Measurements from ENCODE around the gene MAPKAPK3. TPM values are rescaled to one million over a fixed set of nuclear protein-coding genes. Genes with fewer than 3 reads are reported as not detected.

The MAPKAPK3 gene
- total and polyA plus RNA-seq, 10 donors: 18.0 to 55.0 (median 42.2) TPM

GRCh38 chr3:50615190-50615589 is 1.8 kb upstream of the MAPKAPK3 start:
- Histone ChIP-seq H3K27ac (no peak overlapping the region), H3K36me3 (no peaks in the 10 kb centered on the region), H3K27me3 (replicated peaks in 1 of 7) (no peaks in the 10 kb centered on the region), H3K4me1 (peaks cover 53 to 85% (median 76%) of the 10 kb centered on the region in 6 donors), H3K4me3 (no peak overlapping the region), H3K9me3 (no peaks in the 10 kb centered on the region)
- DNase-seq: no peak
- TF ChIP-seq POLR2AphosphoS5 (IDR thresholded peaks at IDR 0.05) (no peak), POLR2A (IDR thresholded peaks at IDR 0.05) (no peak), CTCF (IDR thresholded peaks at IDR 0.05 in 8 of 11, conservative IDR thresholded peaks at IDR 0.05 in 3 of 11) (no peak)
- intact Hi-C loops (cut with DNase I; ENCODE audit: low total_unique reads): loop anchor here (5.0 kb wide), 1 partner anchor 767 kb away; no protein-coding TSS in a partner anchor
- 70 to 80% (median 72%) methylated on average over 1 of the region's 1 CpG for WGBS, 5 donors

- DNase-seq: peak; percentile 94
- WGBS, 5 donors: 0 to 1% (median 1%) methylated on average over 24 of the region's 24 CpGs
- Histone ChIP-seq H3K4me1 (peaks cover 55 to 85% (median 76%) of the 10 kb centered on the region in 6 donors), H3K9me3 (no peaks in the 10 kb centered on the region), H3K27me3 (replicated peaks in 1 of 7) (no peaks in the 10 kb centered on the region), H3K36me3 (peaks cover 0 to 3% (median 0%) of the 10 kb centered on the region in 6 donors), H3K4me3 (peak overlapping the region; percentile 26 to 98 (median 86)), H3K27ac (peak overlapping the region; percentile 63 to 97 (median 92))
- peak; percentile 36 to 46 (median 41) for TF ChIP-seq POLR2AphosphoS5 (IDR thresholded peaks at IDR 0.05)
- no peak for TF ChIP-seq POLR2A (IDR thresholded peaks at IDR 0.05)
- TF ChIP-seq CTCF (IDR thresholded peaks at IDR 0.05 in 8 of 11, conservative IDR thresholded peaks at IDR 0.05 in 3 of 11): peak; percentile 95 to 98 (median 97)
- intact Hi-C loops (cut with DNase I; ENCODE audit: low total_unique reads): loop anchor here (5.0 kb wide), 1 partner anchor 766 kb away; no protein-coding TSS in a partner anchor
These were observed 765 bp upstream of the MAPKAPK3 start for GRCh38 chr3:50616003-50616769.

- WGBS, 5 donors: 0 to 1% (median 0%) methylated on average over 6 to 22 of the region's 22 CpGs
- intact Hi-C loops (cut with DNase I; ENCODE audit: low total_unique reads): loop anchor here (5.0 kb wide), 1 partner anchor 766 kb away; no protein-coding TSS in a partner anchor
- Histone ChIP-seq H3K4me1 (peaks cover 55 to 86% (median 77%) of the 10 kb centered on the region in 6 donors), H3K27ac (peak overlapping the region; percentile 76 to 97 (median 92)), H3K4me3 (peak overlapping the region; percentile 26 to 98 (median 86)), H3K27me3 (replicated peaks in 1 of 7) (no peaks in the 10 kb centered on the region), H3K36me3 (peaks cover 0 to 9% (median 0%) of the 10 kb centered on the region in 6 donors), H3K9me3 (no peaks in the 10 kb centered on the region)
- no peak for TF ChIP-seq POLR2A (IDR thresholded peaks at IDR 0.05)
- TF ChIP-seq POLR2AphosphoS5 (IDR thresholded peaks at IDR 0.05): peak in 2 of 3 donors; percentile 68 to 70
- peak; percentile 98 for DNase-seq
These were observed 218 bp upstream of the MAPKAPK3 start for GRCh38 chr3:50616770-50617095.

GRCh38 chr3:50617911-50618481 is 1.0 kb downstream of the MAPKAPK3 start:
- DNase-seq: no peak
- Histone ChIP-seq H3K27ac (peak overlapping the region; percentile 76 to 97 (median 92)), H3K27me3 (replicated peaks in 1 of 7) (no peaks in the 10 kb centered on the region), H3K36me3 (peaks cover 0 to 21% (median 0%) of the 10 kb centered on the region in 6 donors), H3K4me1 (peaks cover 51 to 88% (median 73%) of the 10 kb centered on the region in 6 donors), H3K9me3 (no peaks in the 10 kb centered on the region), H3K4me3 (peak overlapping the region; percentile 83 to 98 (median 86))
- 20 to 36% (median 31%) methylated on average over 2 to 6 of the region's 6 CpGs for WGBS, 5 donors
- no peak for TF ChIP-seq POLR2AphosphoS5 (IDR thresholded peaks at IDR 0.05)
- no peak for TF ChIP-seq POLR2A (IDR thresholded peaks at IDR 0.05)
- TF ChIP-seq CTCF (IDR thresholded peaks at IDR 0.05 in 8 of 11, conservative IDR thresholded peaks at IDR 0.05 in 3 of 11): no peak
- intact Hi-C loops (cut with DNase I; ENCODE audit: low total_unique reads): loop anchor here (5.0 kb wide), 1 partner anchor 764 kb away; no protein-coding TSS in a partner anchor

Data from spleen (tissue), 11 donors.